HL-60/S4 treated with retinoic acid at 250 ng/mL for 4 days and 3 days (cell line): ENCODE data around the gene KPNB1.

ENCODE experiments used
- in situ Hi-C: fragments of 300-500 bp; cut with MboI; formaldehyde crosslinking; loops from 2 replicates; pipeline ENCODE4 v1.7.0; 2022; ENCODE audit warnings: low sequenced_read_pairs

The KPNB1 gene

GRCh38 chr17:47708312-47708863 is 58.7 kb downstream of the KPNB1 start:
- in situ Hi-C loops: no loop called here

- in situ Hi-C loops: no loop called here
Measured at GRCh38 chr17:47708864-47709541, 59.3 kb downstream of the KPNB1 start.

GRCh38 chr17:47709594-47709993 is 59.9 kb downstream of the KPNB1 start:
- in situ Hi-C loops: no loop called here

- in situ Hi-C loops: no loop called here
Measured at GRCh38 chr17:47711366-47712099, 61.8 kb downstream of the KPNB1 start.

GRCh38 chr17:47712330-47713023 is 62.8 kb downstream of the KPNB1 start:
- in situ Hi-C loops: no loop called here

GRCh38 chr17:47713980-47714700 is 64.4 kb downstream of the KPNB1 start:
- in situ Hi-C loops: no loop called here

GRCh38 chr17:47714773-47715396 is 65.2 kb downstream of the KPNB1 start:
- in situ Hi-C loops: no loop called here

- in situ Hi-C loops: no loop called here
Measured at GRCh38 chr17:47715669-47716325, 66.1 kb downstream of the KPNB1 start.

- in situ Hi-C loops: no loop called here
Measured at GRCh38 chr17:47716375-47716774, 66.7 kb downstream of the KPNB1 start.

GRCh38 chr17:47717261-47717697 is 67.6 kb downstream of the KPNB1 start:
- in situ Hi-C loops: no loop called here

- in situ Hi-C loops: no loop called here
Measured at GRCh38 chr17:47717979-47718621, 68.4 kb downstream of the KPNB1 start.

- in situ Hi-C loops: no loop called here
Measured at GRCh38 chr17:47718634-47719405, 69.1 kb downstream of the KPNB1 start.

GRCh38 chr17:47719411-47720152 is 69.9 kb downstream of the KPNB1 start:
- in situ Hi-C loops: no loop called here

- in situ Hi-C loops: no loop called here
Measured at GRCh38 chr17:47720196-47720595, 70.5 kb downstream of the KPNB1 start.

GRCh38 chr17:47720754-47721533 is 71.2 kb downstream of the KPNB1 start:
- in situ Hi-C loops: no loop called here

GRCh38 chr17:47721725-47722124 is 72.0 kb downstream of the KPNB1 start:
- in situ Hi-C loops: no loop called here

GRCh38 chr17:47724705-47725104 is 75.0 kb downstream of the KPNB1 start:
- in situ Hi-C loops: no loop called here
